Activated CD8-positive, alpha-beta memory T cell treated with anti-CD3 and anti-CD28 coated beads for 1 hour (primary cell): ENCODE results near the gene RAI14.

Experiments used
- DNase-seq, 2 donors: peaks; one replicate each; pipeline ENCODE4 v3.0.0-alpha.2; 2020; ENCODE audit warnings: low read depth in 1 of 2; ENCODE audit errors: extremely low read depth in 1 of 2

RAI14 gene

GRCh38 chr5:34674187-34674586 is 18.1 kb downstream of the RAI14 start:
- DNase-seq, result no peak

GRCh38 chr5:34675857-34676256 is 19.7 kb downstream of the RAI14 start:
- DNase-seq, result no peak

- DNase-seq, result no peak
Measured at GRCh38 chr5:34676416-34676815, 20.3 kb downstream of the RAI14 start.

- no peak for DNase-seq
Measured at GRCh38 chr5:34677428-34677827, 21.3 kb downstream of the RAI14 start.

DNA sequence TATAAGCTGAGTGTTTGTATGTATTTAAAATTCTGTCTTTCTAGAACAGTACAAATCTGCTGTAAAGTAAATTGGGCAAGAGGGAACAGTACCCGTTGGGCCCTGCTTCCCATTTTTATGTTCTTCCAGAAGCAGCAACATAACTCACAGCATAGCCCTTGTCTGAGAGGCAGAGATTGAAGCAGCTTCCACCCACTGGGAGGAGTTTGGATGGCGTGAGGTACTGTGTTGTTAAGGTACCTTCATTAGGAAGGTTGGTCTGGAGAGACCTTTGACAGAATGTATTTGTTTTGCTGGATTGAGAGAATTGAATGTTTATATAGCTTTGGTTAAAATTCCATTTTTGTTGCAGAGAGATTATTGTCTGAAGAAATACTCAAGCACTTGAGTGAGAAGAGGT is 24.8 kb downstream of the RAI14 start:
- no peak for DNase-seq

- DNase-seq, result no peak
Measured at GRCh38 chr5:34682926-34683623, 26.9 kb downstream of the RAI14 start.

- DNase-seq, result no peak
Measured at GRCh38 chr5:34684281-34684979, 28.3 kb downstream of the RAI14 start.

- no peak for DNase-seq
Measured at GRCh38 chr5:34684980-34685352, 28.8 kb downstream of the RAI14 start.

DNA sequence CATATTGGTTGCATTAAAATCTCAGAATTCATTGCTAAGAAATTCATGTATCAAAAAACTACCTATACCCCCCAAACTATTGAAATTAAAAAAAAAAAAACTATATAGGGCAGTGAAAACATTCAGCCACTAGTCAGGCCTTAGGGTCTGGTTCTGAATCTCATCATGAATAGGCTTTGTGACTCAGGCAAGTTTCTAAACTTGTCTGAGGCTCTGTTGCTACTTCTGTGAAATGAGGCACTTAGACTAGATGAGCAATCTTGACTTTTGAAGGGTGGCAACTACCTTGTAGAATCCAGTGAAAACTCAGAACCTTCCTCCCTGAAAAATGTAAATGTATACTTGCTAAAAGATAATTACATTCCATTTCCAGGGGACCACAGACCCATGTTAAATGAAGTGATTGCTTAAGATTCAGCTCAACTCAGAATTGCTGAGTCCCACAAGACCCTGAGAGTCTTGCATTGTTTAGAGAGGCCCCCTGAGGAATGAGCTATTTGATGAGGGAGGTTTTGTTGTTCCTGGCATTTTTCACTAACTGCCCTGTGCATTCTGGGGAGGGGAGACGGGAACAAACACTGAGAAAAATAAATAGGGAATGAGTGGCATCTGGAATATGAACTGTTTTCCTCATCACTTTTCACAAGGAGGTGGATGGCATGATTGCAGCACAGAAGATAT is 29.5 kb downstream of the RAI14 start:
- DNase-seq, result no peak

- DNase-seq, result no peak
Measured at GRCh38 chr5:34686762-34687268, 30.7 kb downstream of the RAI14 start.

- DNase-seq, result no peak
Measured at GRCh38 chr5:34687269-34688011, 31.3 kb downstream of the RAI14 start.

- no peak for DNase-seq
Measured at GRCh38 chr5:34688015-34688810, 32.1 kb downstream of the RAI14 start.

DNA sequence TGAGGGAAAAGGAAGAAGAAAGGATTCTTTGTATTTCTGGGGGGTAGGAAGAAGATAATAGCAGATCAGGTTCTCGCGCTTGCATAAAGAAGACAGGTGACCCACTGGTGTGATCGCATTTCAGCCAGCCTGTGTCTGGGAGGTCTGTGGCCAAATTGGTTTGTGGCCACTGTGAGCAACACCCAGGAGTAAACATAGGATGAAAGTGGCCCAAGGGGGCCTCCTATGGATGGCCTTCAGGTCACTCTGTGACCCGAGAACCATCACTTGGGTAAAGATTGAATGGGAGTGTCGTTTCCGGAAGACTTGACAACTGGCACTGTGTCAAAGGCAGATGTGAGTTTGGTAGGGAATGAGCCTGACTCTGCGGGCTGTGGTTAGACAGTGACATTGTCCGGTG is 34.2 kb downstream of the RAI14 start:
- no peak for DNase-seq

- no peak for DNase-seq
Measured at GRCh38 chr5:34690898-34691297, 34.8 kb downstream of the RAI14 start.

DNA sequence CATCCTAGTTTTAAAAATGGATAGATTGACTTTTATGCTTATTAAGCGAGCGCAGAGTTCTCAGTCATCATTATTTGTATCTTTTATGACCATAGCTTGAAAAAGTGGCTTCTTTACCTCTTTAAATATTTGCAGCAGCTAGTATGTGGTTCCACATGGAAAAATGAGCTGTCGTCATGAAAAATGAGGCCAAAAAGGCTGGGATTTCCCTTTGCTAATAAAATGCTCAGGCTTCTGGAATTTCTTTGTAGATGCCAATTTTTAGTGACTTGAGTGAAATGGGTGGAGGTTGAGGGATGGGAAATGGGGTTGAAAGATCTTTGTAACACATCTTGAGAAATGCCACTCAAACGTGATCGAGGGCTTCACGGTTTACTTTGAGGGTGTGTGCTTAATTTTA is 35.2 kb downstream of the RAI14 start:
- DNase-seq, result no peak

GRCh38 chr5:34692786-34693185 is 36.7 kb downstream of the RAI14 start:
- DNase-seq, result no peak

DNA sequence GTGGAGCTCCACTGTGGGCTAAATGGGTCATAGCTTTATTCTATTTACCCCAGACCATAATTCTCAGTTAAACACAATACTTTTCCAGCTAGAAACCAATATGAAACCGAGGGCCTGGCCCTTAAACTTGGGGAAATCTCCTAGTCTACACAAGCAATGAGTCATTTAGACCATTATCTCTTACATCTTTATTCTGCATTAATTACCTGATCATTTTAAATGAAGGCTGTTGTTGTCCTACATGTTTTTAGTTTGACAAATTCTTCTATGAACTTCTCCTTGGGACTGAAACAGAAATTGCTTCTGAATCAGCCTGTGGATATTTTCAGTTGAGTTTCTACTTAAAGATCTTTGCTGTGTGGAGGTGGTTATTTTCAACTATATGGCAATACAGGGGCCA is 37.9 kb downstream of the RAI14 start:
- DNase-seq, result no peak

- no peak for DNase-seq
Measured at GRCh38 chr5:34694685-34695084, 38.6 kb downstream of the RAI14 start.

GRCh38 chr5:34695275-34696027 is 39.3 kb downstream of the RAI14 start:
- DNase-seq, result no peak
